HG03442 (cell line): Measurements from ENCODE around the gene CARS2.
A peak's percentile ranks its signal among the peaks of the same experiment; 100 is the strongest.
"Not testable (repeated sequence)": the region's sequence is repeated elsewhere in the genome, so short reads cannot be mapped to it uniquely, and the experiment has no call there.

Experiments used
- ATAC-seq: cut with Tn5 transposase; IDR thresholded peaks from one replicate; pipeline ENCODE4 v1.9.1; 2021; ENCODE audit warnings: mild to moderate bottlenecking, moderate library complexity; ENCODE audit not compliant: unreplicated experiment

The CARS2 gene

DNA sequence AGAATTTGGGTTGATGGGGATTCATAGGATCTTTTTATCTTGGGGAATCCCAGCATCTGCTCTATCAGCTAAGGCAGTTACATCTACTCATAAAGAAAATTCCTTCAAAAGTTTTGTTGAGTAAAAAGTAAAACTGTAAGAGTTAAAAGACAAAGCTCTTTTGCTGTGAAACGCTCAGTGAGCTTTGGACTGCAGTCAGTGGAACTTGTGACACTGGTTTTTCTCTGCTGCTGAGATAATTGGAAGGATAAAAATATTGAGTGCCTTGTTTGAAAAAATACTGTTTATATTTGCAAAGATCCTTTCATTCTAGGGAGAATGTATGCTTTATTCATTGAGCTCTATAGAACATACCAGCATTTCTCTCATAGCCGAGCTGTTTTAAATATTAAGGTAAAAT lies 85.3 kb downstream of the CARS2 start:
- no peak for ATAC-seq

DNA sequence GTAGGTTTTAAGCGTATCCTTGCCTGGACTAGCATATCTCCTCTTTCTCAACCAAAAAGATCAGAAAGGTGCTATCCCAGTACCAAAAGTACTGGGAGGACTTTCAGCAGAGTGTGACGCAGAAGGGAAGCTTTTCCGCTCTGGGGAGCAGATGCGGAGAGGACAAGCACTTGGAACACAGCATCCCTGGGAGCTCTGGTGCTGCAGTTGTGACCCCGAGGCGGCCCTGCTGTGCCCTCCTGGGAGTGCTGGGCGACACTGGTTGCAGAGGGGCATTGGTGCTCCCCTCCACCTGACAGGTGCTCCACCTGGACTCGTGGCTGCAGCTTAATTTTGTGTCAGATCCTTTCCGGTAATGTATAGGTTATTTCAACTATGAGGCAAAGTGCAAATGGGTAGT lies 87.1 kb downstream of the CARS2 start:
- ATAC-seq = no peak

DNA sequence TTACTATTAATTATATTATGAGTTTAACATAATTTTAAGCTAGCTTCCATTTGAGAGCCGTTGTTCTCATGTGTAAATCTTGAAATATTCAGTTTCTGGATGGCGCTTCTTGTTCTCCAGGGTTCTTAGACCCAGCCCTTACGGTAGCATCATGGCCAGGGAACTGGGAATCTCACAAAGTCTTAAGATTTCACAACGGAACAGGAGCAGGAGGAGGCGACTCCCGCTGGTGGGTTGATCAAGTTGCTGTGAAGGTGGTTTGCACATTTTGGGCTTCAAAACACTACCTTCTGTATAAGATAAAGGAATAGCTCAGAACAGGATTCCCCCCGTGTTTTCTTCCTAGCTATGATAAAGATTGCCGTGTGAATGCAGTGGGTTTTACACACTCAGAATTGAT lies 87.7 kb downstream of the CARS2 start:
- no peak for ATAC-seq

DNA sequence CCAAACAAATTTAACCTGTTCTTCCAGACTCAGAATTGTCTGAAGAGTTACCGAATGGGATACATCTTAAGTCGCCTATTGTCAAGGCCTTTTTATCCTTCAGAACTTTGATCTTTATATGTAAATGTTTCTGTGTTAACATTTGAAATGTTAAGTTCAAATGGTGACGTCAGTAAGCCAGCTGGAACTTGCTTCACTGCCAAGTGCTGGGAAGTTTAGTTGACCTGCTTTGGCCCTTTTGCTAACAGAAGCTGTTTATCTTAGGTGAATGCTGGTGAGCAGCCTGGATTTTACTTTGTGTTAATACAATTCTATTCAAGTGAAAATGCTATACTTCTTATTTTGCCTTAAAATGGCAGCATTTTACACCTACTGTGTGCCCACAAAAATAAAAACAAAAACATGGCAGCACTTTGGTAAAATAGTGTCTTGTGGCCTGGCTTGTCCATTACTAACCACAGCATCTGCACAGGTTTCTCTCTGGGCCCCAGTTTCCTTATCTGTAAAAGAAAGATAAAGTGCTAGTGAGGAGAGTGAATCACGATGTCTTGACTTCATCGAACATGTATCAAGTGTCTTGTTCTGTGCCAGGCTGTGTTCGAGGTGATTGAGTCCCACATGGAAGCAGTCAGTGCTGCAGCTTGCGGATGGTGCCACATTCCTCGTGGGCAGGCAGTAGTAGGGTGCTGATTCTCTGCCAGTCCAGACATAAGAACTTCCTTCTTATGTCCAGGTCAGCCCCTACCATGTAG lies 88.4 kb downstream of the CARS2 start:
- no peak for ATAC-seq

DNA sequence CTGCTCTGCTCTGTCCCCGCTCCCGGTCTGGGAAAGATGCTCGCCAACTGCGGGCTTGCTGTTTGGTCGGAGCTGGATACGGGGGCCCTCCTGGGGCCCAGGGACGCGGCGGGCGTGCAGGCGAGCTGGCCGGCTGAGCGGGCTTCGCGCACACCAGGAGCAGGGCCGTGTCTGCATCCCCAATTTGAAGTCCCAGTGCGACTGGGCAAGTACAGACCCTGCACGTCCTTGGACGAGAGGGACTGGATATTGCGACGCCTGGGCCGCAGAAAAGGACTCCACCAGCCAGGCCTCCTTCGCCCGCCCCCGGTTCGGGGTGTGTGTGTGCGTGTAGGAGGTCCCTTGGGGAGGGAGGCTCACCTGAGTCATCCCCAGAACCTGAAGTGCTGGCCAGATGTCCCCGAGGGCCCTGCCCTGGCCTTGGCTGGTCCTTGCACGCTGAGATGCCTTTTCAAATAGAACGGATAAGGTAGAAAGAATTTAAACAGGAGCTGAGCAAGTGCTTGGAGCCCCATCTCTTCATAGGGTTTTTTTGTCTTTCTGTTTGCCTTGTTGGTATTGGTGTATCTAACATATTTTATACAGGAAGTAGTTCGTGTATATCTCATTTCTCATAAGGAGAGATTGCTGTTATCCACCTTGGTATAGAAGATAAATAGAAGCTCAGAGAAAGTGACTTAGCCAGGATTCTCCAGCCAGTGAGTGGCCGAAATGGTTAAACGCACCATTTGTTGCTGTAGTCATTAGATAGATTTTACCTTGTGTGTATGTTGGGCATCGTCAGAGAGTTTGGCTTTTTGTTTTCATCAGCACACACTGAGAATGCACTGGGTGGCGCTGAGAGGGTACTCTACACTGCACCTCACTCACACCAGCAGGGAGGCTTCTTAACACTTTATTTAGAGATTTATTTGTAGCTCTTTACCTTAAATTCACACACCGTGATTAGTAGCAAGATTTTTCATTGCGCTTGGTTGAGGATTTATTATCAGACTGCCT lies 89.5 kb downstream of the CARS2 start:
- ATAC-seq = peak; percentile 52

DNA sequence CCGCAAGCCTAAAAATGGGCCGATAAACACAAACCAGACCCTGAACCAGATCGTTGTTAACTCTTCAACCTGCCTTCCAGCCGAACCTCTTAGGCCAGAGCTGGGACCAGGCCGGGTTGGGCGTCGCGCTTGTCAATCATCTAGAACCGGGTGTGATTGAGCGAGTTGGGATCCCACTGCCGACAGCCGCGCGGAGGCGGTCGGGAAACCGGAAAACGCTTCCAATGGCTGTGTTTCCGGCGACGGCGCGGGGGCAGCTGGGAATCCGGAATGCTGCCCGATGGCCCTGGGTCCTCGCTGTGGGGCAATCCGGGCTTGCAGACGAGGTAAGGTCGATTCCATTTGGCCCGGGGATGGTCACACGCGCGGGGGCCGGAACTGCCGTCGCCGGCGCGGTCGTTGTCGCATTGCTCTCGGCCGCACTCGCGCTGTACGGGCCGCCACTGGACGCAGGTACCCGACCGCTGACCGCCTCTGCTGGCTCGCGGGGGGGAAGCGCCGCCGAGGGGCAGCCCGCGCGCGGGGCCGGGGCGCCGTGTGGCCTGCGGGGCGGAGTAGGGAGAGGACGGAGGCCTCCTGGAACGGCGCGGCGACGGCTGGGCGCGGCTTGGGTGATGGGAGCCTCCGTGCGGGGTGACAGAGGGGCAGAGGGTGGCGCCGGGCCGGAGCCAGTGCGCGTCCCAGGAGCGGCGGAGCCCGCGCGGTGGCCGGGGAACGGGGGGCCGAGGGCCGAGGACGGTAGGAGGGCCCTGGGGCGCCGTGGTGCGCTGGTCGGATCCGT lies 90.4 kb downstream of the CARS2 start, which contains the start of gene NAXD:
NAXD (plus strand) TSS at position 224 of the 781 bp plus-strand sequence; CDS start at position 281, 57 bp downstream.
- ATAC-seq = peak; percentile 73

DNA sequence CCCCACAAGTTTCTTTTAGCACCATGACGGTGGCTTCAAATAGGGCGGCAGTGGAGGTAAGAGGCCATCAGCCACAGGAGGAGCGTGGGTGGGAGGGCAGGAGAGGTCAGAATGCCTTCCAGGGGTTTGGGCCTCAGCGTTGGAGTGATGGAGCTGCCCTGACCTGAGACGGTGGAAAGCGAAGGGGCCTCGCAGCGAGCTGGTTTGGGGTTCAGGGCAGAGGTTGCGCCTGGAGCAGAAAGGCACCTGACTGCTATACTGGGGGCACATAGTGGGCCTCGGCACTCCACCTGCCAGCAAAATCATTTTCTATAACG lies 91.0 kb downstream of the CARS2 start:
- ATAC-seq = no peak

DNA sequence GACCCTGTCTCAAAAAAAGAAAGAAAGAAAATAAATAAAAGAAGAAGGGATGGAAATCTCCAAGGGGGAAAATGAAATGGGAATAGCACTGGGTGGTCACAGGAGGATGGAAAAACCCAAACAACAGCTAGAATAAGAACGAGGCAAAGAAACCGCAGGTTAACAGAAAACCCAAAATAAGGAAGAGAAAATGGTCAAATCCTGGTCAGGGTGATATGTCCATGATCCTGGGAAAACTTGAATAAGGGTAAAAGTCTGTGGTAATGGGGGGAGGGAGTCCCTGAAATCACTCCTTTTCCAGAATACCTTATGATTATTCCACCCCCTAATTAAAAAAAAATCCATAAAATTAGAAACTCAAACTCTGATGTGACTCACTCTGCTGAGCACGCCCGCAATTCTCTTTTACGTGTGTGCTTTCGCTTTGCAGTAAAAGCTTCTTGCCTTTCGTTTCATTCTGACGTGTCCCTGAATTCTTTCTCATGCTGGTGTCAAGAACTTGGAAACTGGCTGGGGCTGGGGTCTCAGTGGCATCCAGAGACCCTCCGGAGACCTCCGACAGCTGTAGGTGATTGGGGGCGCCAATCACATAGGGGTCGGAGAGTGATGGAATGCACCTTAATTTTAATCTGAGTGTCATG lies 94.8 kb downstream of the CARS2 start:
- peak; percentile 41 for ATAC-seq

DNA sequence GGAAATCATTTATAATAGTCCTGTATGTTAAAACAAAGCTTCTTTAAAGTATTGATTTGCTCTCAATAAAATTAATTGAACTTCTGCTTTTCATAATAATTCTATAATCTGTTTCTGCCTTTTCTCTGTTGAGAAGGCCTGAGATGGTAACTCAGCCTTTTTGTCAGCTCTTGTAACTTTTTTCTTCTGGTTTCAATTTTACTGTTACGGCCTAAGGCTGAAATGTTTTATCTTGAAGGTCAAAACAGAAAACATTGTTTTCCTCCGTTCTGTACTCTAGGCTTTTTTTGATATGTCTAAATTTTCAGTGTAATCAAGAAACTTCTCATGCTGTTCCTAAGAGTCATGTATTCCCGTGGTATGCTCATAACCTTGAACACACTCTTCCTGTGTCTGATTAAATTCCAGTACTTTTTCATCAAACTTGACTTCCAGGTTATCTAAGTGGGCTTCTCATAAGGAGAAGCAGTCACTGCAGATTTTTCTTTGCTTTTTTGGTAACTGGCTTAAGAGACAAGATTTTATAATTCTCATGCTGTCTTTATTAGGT lies 98.2 kb downstream of the CARS2 start:
- ATAC-seq = peak; percentile 43

DNA sequence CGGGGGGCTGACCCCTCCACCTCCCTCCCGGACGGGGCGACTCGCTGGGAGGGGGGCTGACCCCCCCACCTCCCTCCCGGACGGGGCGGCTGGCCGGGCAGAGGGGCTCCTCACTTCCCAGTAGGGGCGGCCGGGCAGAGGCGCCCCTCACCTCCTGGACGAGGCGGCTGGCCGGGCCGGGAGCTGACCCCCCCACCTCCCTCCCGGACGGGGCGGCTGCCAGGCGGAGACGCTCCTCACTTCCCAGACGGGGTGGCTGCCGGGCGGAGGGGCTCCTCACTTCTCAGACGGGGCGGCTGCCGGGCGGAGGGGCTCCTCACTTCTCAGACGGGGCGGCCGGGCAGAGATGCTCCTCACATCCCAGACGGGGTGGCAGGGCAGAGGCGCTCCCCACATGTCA lies 99.6 kb downstream of the CARS2 start:
- ATAC-seq = not testable (repeated sequence)

DNA sequence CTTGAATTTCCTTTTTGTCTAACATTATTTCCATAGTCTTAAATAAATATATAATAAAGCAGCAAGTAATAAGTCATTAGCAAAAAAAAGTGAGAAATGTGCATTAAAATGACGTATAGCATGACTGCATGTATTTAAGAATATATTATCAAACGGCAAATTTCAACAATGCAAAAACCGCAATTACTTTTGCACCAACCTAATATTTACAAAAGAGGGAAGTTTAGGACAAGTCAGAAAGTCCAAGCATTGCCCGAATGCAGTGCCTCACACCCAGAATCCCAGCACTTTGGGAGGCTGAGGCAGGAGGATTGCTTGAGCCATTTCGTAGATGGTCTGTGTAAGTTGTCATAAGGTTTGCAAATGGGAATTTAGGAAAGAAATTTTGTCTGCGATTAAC lies 100.8 kb downstream of the CARS2 start:
- no peak for ATAC-seq

DNA sequence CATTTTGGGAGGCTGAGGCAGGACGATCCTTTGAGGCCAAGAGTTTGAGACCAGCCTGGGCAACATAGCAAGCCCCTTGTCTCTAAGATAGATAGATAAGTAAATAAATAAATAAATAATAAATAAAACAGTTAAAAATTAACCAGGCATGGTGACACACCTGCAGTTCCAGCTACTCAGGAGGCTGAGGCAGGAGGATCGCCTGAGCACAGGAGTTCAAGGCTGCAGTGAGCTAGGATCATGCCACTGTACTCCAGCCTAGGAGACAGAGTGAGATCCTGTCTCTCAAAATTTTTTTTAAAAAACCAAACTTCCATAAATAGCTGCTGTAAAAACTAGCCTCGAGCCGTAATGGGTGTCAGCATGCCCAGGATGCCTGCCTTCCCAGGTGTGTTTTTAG lies 104.9 kb downstream of the CARS2 start:
- ATAC-seq = no peak

DNA sequence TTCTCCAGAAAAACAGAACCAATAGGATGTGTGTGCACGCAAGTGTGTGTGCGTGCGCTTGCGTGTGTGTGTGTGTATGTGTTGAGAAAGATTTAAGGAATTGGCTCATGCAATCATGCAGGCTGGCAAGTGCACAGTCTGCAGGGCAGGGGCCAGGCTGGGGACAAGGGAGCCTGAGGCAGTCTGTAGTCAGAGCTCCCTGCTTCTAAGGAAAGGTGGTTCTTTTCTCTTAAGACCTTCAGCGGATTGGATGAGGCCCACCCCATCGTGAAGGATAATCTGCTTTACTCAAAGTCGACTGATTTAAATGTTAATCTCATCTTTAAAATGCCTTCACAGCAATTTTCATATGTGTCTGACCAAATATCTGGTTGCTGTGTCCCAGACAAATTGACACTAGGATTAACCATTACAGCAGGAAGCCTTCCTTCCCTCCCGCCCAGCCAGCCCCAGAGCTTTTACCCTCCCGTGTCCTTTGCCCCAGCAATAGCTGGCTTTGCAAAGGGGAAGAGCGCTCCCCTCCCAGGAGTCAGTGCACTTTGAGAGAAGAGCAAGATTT lies 105.6 kb downstream of the CARS2 start:
- ATAC-seq = no peak

DNA sequence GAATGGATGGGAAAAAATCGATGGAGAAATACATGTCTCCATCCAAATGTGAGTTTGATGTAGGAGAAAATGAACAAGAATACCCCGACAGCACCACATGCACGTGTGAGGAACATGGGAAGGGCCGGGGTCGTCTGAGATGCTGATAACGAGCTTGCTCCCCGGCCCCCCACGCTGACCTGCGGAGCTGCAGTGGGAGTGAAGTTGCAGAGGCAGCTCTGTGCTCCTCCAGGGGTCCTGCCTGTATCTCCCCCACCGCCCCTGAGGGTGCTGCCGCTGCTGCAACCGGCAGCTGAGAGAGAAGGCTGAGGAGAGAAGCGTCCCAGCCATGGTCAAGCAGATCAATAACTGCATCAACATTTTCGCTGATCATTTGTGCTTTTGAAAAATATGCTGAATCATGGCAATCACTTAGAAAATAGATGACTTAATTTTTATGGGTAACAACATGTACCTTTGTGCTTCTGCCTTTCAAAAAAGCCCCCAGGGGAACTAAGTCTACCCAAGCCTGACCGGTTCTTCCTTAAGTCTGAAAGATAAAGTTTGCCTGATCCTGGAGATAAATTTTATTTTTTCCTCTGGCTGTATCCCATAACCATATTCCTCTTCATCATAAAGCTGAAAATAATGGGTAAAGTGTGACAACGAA lies 108.8 kb downstream of the CARS2 start:
- ATAC-seq = no peak

DNA sequence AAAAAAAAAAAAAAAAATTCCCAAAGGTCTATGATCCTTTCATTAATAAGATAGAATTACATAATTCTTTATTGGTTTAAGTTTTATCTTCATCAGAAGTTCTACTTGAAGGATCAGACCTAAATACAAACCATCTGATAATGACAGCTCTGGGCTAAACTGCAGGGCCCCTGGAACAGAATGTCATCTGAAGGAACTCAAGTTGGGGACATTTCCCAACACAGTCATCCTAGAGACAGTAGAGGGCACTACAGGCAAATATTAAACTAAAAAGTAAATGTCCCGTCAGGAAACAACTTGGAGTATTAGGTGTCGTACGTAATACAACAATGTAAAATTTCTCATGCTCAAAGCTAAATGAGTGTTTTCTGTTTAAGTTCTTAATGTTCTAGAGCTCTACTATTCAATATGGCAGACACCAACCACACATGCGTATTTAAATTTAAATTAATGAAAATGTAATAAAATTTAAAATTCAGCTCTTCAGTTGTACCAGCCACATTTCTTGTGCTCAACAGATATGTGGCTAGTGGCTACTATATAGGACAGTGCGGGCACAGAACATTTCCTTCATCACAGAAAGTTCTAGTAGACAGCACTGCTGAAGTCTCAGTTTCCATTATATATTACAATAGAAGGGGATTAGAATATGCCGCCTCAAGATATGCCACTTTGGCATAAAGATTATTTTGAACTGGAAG lies 112.3 kb downstream of the CARS2 start:
- ATAC-seq = peak; percentile 91

DNA sequence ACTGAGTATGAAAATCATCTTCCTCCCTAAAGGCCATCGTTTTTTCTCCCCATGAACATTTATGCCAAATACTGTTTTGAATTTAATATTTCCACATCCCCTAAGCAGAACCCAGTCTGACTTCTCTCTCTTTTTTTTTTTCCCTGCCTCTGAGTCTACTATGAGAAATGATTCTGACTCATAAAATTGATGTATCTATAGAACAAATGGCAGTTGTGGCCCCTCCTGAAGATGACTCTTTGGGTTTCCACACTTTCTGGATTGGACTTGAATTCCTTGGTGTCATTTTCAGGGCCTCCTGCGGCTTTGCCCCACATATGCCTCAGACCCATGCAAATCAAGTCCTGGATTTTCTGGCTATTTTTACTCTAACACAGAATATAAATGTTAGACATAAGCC lies 113.3 kb downstream of the CARS2 start:
- no peak for ATAC-seq
